Fibroblast of the aortic adventitia (primary cell): ENCODE results near the gene AP2A1. TPM values are rescaled to one million over a fixed set of nuclear protein-coding genes. Genes with fewer than 3 reads are reported as not detected.

Source experiments
- DNase-seq: peaks from one replicate; pipeline ENCODE4 v3.0.0-alpha.2; 2010; ENCODE audit warnings: low read depth
- H3K4me3 ChIP-seq: 2 replicates; pipeline ENCODE4 v1.5.1; 2011; ENCODE audit warnings: low read depth, mild to moderate bottlenecking, control low read depth, low read length, moderate library complexity
- total RNA-seq: library from RNA; depleted of rRNA; stranded (reverse); fragments of >200 nt; gene quantifications from 2 replicates; pipeline ENCODE4 v1.2.3, GENCODE V29; 2012; ENCODE audit warnings: low replicate concordance
- TF ChIP-seq, protein P1 (sequence below): IDR thresholded peaks from 2 replicates; pipeline ENCODE4 v1.5.1; 2011; ENCODE audit warnings: mild to moderate bottlenecking, low read length, control low read depth, inconsistent platforms; ENCODE audit not compliant: insufficient read depth

Gene AP2A1
- total RNA-seq, 1 donor = 115 TPM

DNA sequence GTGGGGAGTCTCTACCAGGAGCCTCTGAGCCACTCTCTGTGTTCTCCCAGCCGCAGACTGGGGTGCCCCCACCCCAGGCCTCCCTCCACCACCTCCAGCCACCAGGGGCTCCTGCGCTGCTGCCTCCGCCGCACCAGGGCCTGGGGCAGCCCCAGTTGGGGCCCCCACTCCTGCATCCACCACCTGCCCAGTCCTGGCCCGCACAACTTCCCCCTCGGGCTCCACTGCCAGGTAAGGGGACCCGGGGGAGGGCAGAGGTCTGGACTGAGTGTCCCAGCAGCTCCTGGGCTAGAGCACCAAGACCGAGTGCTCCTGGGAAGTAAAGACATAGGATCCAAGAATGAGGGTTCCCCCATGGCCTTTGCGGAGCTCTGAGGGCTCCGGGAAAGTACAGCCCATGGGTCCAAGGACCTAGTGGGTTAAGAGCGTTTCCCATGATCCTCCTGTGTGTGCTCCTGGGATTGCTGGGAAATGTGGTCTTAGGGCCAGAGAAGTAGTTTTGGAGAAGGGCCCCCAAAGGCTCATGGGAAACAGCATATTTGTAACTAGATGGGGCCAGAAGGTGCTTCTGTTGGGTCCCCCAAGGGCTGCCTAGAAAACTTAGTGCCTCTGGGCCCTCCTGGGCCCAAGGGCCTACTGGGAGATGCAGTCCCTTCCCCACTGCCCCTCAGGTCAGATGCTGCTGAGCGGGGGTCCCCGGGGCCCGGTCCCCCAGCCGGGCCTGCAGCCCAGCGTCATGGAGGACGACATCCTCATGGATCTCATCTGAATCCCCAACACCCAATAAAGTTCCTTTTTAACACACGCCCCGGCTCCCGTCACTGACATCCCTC, 69.6 kb downstream of the AP2A1 start:
- no peak for DNase-seq
- TF ChIP-seq, protein P1, sequence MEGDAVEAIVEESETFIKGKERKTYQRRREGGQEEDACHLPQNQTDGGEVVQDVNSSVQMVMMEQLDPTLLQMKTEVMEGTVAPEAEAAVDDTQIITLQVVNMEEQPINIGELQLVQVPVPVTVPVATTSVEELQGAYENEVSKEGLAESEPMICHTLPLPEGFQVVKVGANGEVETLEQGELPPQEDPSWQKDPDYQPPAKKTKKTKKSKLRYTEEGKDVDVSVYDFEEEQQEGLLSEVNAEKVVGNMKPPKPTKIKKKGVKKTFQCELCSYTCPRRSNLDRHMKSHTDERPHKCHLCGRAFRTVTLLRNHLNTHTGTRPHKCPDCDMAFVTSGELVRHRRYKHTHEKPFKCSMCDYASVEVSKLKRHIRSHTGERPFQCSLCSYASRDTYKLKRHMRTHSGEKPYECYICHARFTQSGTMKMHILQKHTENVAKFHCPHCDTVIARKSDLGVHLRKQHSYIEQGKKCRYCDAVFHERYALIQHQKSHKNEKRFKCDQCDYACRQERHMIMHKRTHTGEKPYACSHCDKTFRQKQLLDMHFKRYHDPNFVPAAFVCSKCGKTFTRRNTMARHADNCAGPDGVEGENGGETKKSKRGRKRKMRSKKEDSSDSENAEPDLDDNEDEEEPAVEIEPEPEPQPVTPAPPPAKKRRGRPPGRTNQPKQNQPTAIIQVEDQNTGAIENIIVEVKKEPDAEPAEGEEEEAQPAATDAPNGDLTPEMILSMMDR = no peak
- H3K4me3 ChIP-seq = no peak overlapping the region

DNA sequence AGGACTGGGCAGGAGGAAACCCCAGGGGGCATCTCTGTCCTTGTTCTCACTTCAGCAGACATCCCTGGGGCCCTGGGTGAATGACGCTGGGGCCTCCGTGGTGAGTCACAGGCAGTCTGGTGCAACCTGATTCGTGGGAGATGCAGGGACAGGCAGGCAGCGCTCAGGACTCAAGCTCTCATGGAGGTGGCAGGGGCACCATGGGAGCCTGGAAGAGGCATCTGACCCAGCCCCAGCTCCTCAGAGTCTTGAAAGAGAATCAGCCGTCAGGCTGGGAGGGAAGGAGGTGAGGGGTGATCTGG, 70.2 kb downstream of the AP2A1 start:
- DNase-seq = no peak
- H3K4me3 ChIP-seq = no peak overlapping the region
- TF ChIP-seq, protein P1 = no peak

DNA sequence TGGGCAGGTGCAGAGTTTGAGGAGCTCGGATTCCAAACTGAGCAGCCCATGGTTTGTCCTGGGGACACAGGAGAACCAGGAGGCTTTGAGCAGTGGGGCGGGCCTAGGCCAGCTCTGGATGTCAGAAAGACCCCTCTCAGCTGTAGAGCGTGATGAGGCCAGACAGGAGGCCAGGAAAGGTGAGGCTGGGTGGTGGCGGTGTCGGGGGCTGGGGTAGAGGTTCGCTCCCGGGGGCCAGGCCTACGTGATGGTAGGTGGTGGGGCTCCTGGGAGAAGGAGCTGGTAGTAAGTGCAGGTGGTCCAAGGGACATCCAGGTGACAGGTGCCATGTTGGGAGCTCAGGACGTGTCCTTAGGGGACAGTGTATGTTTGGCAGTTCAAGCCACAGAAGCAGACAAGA, 70.6 kb downstream of the AP2A1 start:
- DNase-seq = no peak
- TF ChIP-seq, protein P1 = no peak
- H3K4me3 ChIP-seq = no peak overlapping the region

DNA sequence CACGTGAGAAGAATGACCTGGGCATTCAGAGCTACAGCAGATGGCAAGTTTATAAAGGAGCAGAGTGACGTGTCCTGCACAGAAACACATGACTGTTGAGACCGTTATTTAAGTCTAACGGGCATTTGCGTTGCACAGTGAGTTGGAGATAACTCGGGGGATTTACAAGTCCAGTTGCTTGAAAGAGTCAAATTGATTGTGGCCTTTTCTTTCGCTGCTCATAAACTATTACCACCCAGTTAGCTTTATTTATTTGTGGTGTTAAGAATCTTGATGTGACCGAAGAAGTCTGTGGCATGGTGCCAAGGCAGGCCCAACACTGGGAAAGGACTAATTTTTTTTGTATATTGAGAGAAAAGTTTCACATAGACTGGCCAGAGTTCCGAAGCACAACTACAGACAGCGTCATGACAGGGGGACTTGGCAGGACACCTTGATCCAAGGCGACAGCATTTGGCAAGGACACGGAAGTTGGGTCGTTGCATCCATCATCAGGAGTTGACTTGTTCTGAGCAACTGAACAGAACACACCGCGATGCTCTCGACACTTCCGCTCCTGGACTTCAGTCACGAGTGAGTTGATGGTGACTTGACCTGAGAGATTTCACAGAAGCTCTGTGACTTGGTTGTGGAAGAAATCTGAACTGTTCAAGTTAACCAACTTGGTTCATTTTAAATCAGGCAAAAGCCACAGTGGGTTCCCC, 72.2 kb downstream of the AP2A1 start:
- TF ChIP-seq, protein P1 = no peak
- no peak overlapping the region for H3K4me3 ChIP-seq
- DNase-seq = no peak

DNA sequence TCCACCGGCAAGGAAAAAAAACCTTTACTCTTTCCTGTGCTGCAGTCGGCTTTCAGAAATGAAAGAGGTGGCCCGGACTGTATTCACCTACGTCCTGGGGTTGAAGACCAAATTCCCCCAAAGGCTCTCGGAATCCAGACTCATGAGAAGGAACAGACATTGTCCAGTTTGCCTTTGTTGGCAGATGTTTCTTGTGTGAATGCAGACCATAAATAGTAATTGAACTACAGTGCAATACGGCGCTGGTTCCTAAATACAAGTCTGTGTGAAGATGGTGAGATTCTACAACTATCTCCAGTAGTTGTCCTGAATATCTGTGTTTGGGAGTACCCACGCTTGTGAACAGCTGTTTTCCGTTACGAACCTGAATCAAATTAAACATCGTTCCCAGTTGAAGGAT, 72.9 kb downstream of the AP2A1 start:
- H3K4me3 ChIP-seq = no peak overlapping the region
- no peak for DNase-seq
- TF ChIP-seq, protein P1 = no peak

DNA sequence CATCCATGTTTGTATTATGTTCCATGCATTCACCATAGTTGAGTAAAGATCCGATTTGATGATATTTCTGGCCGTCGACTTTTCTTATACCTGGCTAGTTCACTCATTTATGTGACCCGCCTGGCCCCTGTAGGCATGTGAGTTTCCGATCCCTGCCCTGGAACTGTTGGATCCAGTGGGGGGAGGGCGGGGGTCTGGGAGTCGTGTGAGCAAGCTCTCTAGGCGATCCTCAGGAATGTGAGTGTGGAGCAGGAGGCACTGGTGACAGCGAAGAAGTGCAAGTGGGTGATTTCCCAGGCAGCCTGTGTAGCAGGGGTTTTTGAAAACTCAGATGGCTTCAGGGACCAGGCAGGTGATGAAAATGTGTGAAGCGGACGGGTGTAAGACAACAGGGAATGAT, 73.5 kb downstream of the AP2A1 start:
- no peak for DNase-seq
- H3K4me3 ChIP-seq = no peak overlapping the region
- TF ChIP-seq, protein P1 = no peak
